Muscle layer of colon (tissue), 2 donors: Measurements from ENCODE around the gene CNTF.

Source experiments
- H3K27ac ChIP-seq: one replicate; pipeline ENCODE4 v1.7.0; 2013; ENCODE audit warnings: low read depth, mild to moderate bottlenecking, low read length, moderate library complexity
- H3K27me3 ChIP-seq, 2 donors: one replicate each; pipeline ENCODE4 v1.7.0; 2013; ENCODE audit warnings: low read length in 2 of 2, mild to moderate bottlenecking in 2 of 2; ENCODE audit not compliant: insufficient read depth in 2 of 2, control insufficient read depth in 1 of 2
- H3K36me3 ChIP-seq: one replicate; pipeline ENCODE4 v1.7.0; 2013; ENCODE audit warnings: mild to moderate bottlenecking, low read length; ENCODE audit not compliant: insufficient read depth
- H3K4me1 ChIP-seq: one replicate; pipeline ENCODE4 v1.7.0; 2013; ENCODE audit warnings: mild to moderate bottlenecking, low read length; ENCODE audit not compliant: insufficient read depth
- H3K4me3 ChIP-seq, 2 donors: one replicate each; pipeline ENCODE4 v1.7.0; 2013; ENCODE audit warnings: low read length in 2 of 2, low read depth in 1 of 2, mild to moderate bottlenecking in 1 of 2, moderate library complexity in 1 of 2
- H3K9ac ChIP-seq: one replicate; pipeline ENCODE4 v1.7.0; 2013; ENCODE audit warnings: low read length
- H3K9me3 ChIP-seq: one replicate; pipeline ENCODE4 v1.7.0; 2013; ENCODE audit warnings: mild to moderate bottlenecking, low read length
- donor health status: abdominal sarcoma.
- donor health status: Adenocarcinoma of cecum.

CNTF gene

DNA sequence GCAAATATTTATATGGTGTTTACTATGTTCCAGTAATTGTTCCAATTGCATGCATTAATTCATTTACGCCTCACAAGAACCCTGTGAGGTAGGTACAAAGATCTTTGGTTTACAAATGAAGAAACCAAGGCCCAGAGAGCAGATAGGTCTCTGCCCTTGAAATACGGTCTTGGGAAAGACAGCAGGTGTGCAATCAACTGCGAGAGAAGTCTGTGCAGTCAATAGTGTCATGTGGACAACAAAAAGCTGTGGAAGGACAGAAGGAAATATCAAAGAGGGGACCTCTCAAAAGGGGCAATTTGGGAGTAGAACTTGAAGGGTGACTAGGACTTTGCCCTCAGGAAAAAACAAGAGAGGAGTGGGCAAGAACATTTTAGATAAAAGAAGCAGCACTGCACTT lies 8.9 kb downstream of the CNTF start:
- no peak overlapping the region for H3K9ac ChIP-seq
- no peaks in the 10 kb centered on the region for H3K27me3 ChIP-seq
- no peak overlapping the region for H3K4me3 ChIP-seq
- H3K4me1 ChIP-seq: peaks cover 14% of the 10 kb centered on the region
- no peak overlapping the region for H3K27ac ChIP-seq
- no peaks in the 10 kb centered on the region for H3K36me3 ChIP-seq
- no peaks in the 10 kb centered on the region for H3K9me3 ChIP-seq

DNA sequence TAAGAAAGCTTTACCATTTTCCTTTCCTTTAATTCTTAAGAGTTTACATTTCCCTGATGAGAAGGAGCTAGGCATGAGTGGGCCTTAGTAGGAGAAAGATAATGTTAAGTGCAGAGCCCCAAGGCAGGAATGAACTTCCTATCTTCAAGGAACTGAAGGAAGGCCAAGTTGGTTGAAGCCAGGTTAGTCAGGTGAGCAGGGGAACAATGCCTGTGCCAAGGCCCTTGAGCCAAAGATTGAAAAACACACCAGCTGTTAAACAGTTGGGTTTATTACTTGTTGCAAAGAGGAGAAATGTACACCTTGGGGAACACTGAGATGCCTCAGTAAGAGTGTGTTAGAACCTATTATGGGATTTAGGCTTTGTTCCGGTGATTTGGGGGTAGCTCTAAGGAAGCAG lies 10.0 kb downstream of the CNTF start:
- H3K27ac ChIP-seq: no peak overlapping the region
- H3K4me1 ChIP-seq: peaks cover 11% of the 10 kb centered on the region
- H3K27me3 ChIP-seq: no peaks in the 10 kb centered on the region
- H3K9me3 ChIP-seq: no peaks in the 10 kb centered on the region
- H3K36me3 ChIP-seq: no peaks in the 10 kb centered on the region
- H3K4me3 ChIP-seq: no peak overlapping the region
- H3K9ac ChIP-seq: no peak overlapping the region

DNA sequence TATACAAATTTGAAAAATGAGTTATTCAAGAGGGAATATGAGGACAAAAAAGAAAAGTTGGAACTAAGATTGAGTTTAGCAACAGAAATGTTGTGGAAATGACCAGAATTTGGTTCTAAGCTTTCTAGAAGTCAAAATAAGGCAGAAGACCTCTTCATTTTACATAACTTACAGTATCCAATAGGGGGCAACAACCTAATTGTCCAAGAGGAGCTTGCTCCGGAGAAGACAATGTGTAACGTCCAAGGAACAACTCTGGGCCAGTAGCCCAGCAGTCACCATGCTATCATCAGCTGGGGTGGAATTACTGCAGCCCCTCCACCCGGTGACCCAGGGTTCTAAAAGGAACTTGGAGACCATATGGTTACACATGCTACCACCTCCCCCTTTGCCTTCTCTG lies 14.1 kb downstream of the CNTF start:
- no peak overlapping the region for H3K4me3 ChIP-seq
- H3K27ac ChIP-seq: no peak overlapping the region
- no peaks in the 10 kb centered on the region for H3K9me3 ChIP-seq

DNA sequence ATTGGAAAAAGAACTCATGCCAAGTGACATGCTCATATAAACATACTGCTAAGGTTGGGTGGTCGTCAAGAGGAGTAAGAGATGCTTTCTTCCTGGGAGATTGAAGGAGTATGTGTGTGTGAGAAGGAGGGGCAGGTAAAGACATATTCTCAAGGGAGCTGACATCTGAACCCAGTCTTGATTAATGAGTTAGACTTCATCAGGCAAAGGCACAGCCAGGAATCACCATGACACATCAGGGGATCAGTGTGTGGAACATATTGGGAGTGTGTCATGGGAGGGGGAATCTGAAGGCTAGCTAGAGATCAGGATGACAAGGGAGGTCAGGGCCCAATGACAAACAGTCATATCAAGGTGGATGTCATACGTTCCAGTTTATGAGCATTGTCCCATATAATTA lies 14.9 kb downstream of the CNTF start:
- Histone ChIP-seq H3K27me3 (no peaks in the 10 kb centered on the region), H3K27ac (no peak overlapping the region), H3K36me3 (no peaks in the 10 kb centered on the region), H3K9ac (no peak overlapping the region), H3K4me3 (no peak overlapping the region), H3K9me3 (no peaks in the 10 kb centered on the region), H3K4me1 (peaks cover 6% of the 10 kb centered on the region)

More for the DNA sequence above, 14.1 kb downstream of the CNTF start:
- H3K36me3 ChIP-seq: no peaks in the 10 kb centered on the region
- H3K4me1 ChIP-seq: peaks cover 6% of the 10 kb centered on the region
- no peak overlapping the region for H3K9ac ChIP-seq
- H3K27me3 ChIP-seq: no peaks in the 10 kb centered on the region

DNA sequence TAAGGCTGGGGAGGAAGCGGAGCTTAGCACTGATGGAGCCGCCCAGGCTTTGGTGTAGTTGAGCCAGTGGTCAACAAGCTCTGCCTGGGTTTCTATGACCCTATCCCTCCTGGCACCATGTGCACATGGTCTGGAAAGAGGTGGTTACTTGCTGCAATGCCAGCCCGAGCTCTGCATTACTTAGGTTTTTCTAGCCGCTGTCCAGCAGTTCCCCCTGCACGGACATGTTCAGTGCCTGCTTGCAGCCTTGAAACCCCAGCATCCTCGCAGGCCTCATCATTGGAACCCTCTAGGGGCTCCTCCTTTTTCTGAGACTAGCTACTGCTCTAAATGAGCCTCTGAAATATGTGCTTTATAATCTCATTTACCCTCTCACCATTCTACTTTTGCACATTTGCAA lies 16.6 kb downstream of the CNTF start:
- no peaks in the 10 kb centered on the region for H3K36me3 ChIP-seq
- no peaks in the 10 kb centered on the region for H3K9me3 ChIP-seq
- H3K9ac ChIP-seq: no peak overlapping the region
- no peak overlapping the region for H3K27ac ChIP-seq
- H3K4me3 ChIP-seq: no peak overlapping the region
- H3K27me3 ChIP-seq: no peaks in the 10 kb centered on the region
- H3K4me1 ChIP-seq: peaks cover 6% of the 10 kb centered on the region

DNA sequence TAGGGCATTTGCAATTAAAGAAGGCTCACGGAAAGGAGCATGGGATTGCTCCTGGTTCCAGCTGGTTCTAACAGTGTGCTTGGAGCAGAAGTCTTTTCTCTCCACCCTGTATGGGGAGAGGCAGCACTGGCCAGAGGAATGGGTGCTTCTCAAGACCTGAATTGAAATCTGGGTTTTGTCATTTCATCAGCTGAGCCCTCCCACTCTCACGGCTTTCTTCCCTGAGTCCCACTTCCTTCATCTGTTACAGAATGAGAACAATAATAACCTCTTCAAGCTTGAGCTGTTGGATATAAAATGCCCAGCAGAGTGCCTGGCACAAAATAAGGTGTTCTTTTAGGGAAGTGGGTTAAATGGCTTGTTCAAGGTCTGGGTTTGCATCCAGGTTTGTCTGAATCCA lies 17.2 kb downstream of the CNTF start:
- Histone ChIP-seq H3K27me3 (no peaks in the 10 kb centered on the region), H3K4me3 (no peak overlapping the region), H3K4me1 (peaks cover 6% of the 10 kb centered on the region), H3K9ac (no peak overlapping the region), H3K27ac (no peak overlapping the region), H3K36me3 (no peaks in the 10 kb centered on the region), H3K9me3 (no peaks in the 10 kb centered on the region)

DNA sequence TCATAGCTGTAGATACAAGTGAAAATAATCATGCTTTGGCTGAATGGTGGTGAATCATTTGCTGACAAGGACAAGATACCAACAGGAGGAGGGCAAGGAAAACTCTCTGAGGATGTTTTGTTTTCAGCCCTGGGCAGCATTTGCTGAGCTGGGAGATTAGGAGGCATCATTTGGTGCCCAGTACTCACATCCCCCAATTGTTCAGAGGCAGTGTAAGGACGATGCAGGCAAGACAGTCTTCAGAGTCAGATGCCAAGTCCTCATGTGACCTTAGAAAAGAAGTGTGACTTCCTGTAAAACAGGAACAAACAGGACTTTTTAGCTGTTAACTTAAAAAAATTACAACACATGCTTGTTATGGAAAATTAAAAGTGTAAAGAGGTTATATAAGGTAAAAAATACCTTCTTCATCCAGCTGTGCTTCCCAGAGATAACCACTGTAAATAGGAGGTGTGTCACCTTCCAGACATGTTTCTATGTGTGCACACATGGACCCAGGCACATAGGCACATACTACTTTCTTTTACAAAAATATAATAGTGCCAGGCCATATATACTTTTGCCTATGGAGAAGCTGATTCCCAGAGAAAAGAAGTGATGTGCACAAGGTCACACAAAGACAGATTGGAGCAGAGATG lies 18.0 kb downstream of the CNTF start:
- no peak overlapping the region for H3K9ac ChIP-seq
- H3K9me3 ChIP-seq: no peaks in the 10 kb centered on the region
- no peak overlapping the region for H3K4me3 ChIP-seq
- no peak overlapping the region for H3K27ac ChIP-seq
- no peaks in the 10 kb centered on the region for H3K27me3 ChIP-seq
- H3K4me1 ChIP-seq: peaks cover 6% of the 10 kb centered on the region
- no peaks in the 10 kb centered on the region for H3K36me3 ChIP-seq

DNA sequence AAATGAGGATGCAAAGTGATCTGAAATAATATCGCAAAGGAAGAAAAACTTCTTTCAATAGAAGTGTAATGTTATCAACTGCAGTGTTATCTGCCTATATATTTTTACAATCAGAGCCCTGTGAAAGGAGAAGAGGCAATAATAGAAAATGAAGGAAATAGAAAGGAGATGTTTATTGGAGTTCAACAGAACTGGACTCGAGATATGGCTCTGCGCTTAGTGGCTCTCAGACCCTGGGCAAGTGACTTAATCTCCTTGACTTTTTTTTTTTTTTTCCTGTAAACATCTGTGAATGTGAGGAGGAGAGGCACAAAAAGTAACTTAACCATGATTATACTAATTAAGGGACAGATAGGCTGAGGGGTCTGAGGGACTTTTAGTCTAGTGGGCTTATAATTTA lies 18.9 kb downstream of the CNTF start:
- Histone ChIP-seq H3K9me3 (no peaks in the 10 kb centered on the region), H3K9ac (no peak overlapping the region), H3K27me3 (no peaks in the 10 kb centered on the region), H3K27ac (no peak overlapping the region), H3K4me1 (peaks cover 6% of the 10 kb centered on the region), H3K36me3 (no peaks in the 10 kb centered on the region), H3K4me3 (no peak overlapping the region)

DNA sequence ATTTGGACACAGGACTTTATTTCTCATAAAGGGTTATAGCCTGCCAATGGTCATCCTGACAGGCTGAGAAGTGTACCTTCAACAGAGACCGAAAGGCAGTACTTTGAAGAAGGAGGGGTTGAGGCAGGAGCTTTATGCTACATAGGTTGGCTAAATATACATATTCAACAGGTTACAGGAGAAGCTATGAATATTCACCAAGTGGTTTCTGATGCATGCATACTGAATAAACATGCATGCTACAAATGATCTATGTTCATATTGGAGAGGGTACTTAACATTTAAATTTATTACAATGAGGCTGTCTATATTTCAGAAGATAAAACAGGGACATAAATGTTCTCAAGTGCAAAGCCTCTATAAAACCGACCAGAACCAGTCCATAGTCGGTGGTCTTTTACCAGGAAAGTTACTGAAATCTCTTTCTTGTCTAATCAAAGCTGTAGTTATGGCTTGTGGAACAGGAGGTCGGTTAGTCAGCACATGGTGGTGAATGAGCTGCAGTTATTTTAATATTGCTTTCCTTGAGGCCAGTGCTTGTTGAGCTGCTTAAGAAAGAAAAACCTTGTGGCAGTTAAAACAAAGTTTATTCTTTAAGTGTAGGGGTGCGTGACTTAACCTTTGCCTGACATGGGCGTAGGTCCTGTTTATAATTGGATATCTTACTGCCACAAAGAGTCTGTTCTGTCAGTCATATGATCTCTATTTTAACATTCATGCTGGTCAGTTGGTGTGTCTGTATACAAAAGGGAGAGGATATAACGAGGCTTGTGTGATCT lies 19.5 kb downstream of the CNTF start:
- Histone ChIP-seq H3K4me1 (peaks cover 6% of the 10 kb centered on the region), H3K9me3 (no peaks in the 10 kb centered on the region), H3K27ac (no peak overlapping the region), H3K9ac (no peak overlapping the region), H3K4me3 (no peak overlapping the region), H3K36me3 (no peaks in the 10 kb centered on the region), H3K27me3 (no peaks in the 10 kb centered on the region)

DNA sequence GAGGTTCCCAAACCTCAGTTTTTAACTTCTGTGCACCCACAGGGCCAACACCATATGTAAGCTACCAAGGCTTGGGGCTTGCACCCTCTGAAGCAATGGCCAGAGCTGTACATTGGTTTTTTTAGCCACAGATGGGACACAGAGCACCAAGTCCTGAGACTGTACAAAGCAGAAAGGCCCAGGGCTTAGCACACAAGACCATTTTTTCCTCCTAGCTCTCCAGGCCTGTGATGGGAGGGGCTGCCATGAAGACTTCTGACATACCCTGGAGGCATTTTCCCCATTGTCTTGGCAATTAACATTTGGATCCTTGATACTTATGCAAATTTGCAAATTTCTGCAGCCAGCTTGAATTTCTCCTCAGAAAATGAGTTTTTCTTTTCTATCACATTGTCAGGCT lies 23.4 kb downstream of the CNTF start:
- no peaks in the 10 kb centered on the region for H3K27me3 ChIP-seq
- no peak overlapping the region for H3K27ac ChIP-seq
- no peaks in the 10 kb centered on the region for H3K4me1 ChIP-seq
- H3K9ac ChIP-seq: no peak overlapping the region
- no peaks in the 10 kb centered on the region for H3K36me3 ChIP-seq
- H3K9me3 ChIP-seq: no peaks in the 10 kb centered on the region
- H3K4me3 ChIP-seq: no peak overlapping the region

DNA sequence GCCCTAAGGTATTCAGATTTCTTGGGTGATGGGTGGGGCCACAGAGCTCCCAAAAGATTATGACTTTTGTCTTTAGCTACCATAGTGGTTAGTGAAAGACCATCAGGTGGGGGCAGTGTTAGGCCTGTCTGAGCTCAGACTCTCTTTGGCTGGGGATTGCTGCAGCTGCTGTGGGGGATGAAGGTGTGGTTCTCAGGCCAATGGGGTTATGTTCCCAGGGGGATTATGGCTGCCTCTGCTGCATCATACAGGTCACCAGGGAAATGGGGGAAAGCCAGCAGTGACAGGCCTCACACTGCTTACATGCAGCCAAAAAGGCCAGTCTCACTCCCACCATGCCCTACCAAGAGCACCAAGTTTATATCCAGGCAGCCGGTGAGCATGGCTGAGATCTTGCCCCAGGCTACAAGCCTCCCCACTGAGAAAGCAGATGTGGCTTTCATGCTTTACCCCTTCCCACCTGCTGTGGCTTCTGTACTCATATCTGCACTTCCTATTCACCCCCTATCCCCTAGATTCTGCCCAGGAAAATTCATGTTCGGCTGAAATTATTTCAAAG lies 24.8 kb downstream of the CNTF start:
- Histone ChIP-seq H3K27me3 (no peaks in the 10 kb centered on the region), H3K9me3 (no peaks in the 10 kb centered on the region), H3K36me3 (no peaks in the 10 kb centered on the region), H3K4me3 (no peak overlapping the region), H3K27ac (no peak overlapping the region), H3K9ac (no peak overlapping the region), H3K4me1 (no peaks in the 10 kb centered on the region)

DNA sequence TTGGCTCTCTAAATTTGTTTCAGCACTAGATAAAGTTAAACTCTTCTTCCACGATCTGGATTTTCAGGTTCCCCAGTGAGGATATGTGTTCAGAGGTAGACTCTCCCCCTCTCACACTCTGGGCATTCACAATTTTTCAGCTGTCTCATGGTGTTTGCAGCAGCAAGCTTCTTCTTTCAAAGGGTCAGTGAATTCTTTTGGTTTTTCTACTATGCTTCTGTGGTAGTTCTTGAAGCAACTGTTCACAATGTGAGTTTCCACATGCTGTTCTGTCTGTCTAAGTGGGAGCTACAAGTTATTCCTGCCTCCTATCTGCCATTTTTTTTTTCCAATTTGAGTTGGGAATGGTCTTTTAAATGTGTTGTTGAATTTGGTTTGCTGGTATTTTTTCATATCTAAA lies 25.4 kb downstream of the CNTF start:
- Histone ChIP-seq H3K36me3 (no peaks in the 10 kb centered on the region), H3K9me3 (no peaks in the 10 kb centered on the region), H3K4me3 (no peak overlapping the region), H3K9ac (no peak overlapping the region), H3K27ac (no peak overlapping the region), H3K27me3 (no peaks in the 10 kb centered on the region), H3K4me1 (no peaks in the 10 kb centered on the region)
